WTC11 (cell line): ENCODE results near the gene PRAC2. TPM values are rescaled to one million over a fixed set of nuclear protein-coding genes. Genes with fewer than 3 reads are reported as not detected.
A peak's percentile ranks its signal among the peaks of the same experiment; 100 is the strongest.

Source experiments
- ATAC-seq: fragments of 200-7000 bp; cut with Tn5 transposase; 2 replicates; pipeline ENCODE4 v1.10.0; 2021; ENCODE audit warnings: mild to moderate bottlenecking, moderate library complexity
- CTCF ChIA-PET: fragments of 300-600 bp; sonication (Branson Sonifier 250); formaldehyde crosslinking; loops from one replicate; lab custom pipeline; 2021; ENCODE audit warnings: antibody characterized with exemption; lab: Charles Lee
- POLR2A ChIA-PET: fragments of 350-600 bp; sonication (Branson Sonifier 250); formaldehyde crosslinking; loops from one replicate; lab custom pipeline; 2021; ENCODE audit warnings: antibody characterized with exemption; lab: Charles Lee
- DNase-seq: peaks from one replicate; pipeline ENCODE4 v3.0.0; 2021; ENCODE audit warnings: low spot score
- H3K27ac Mint-ChIP-seq: 2 replicates; pipeline ENCODE4 v1.8.0; 2021; ENCODE audit warnings: mixed read lengths
- H3K27me3 Mint-ChIP-seq: 2 replicates; pipeline ENCODE4 v1.8.0; 2021; ENCODE audit warnings: low read depth, mild to moderate bottlenecking, moderate library complexity, mixed read lengths
- H3K36me3 Mint-ChIP-seq: 2 replicates; pipeline ENCODE4 v1.8.0; 2021; ENCODE audit warnings: mixed read lengths
- H3K4me1 Mint-ChIP-seq: 2 replicates; pipeline ENCODE4 v1.8.0; 2022; ENCODE audit warnings: mixed read lengths
- H3K4me3 Mint-ChIP-seq: 2 replicates; pipeline ENCODE4 v1.8.0; 2021; ENCODE audit warnings: mild to moderate bottlenecking, moderate library complexity, mixed read lengths
- H3K9me3 Mint-ChIP-seq: 2 replicates; pipeline ENCODE4 v1.8.0; 2021; ENCODE audit warnings: mixed read lengths
- CREB1 ChIP-seq: sonication (generic); formaldehyde crosslinking; IDR thresholded peaks from 2 replicates; pipeline ENCODE4 v1.8.0; 2023; ENCODE audit warnings: mild to moderate bottlenecking, missing genetic modification reagents
- GABPB1 ChIP-seq: sonication (generic); formaldehyde crosslinking; IDR thresholded peaks from 2 replicates; pipeline ENCODE4 v1.8.1; 2023; ENCODE audit warnings: mild to moderate bottlenecking, missing genetic modification reagents
- NFATC4 ChIP-seq: fragments of 250-450 bp; sonication (Bioruptor Pico); IDR thresholded peaks from 2 replicates; pipeline ENCODE4 v1.9.0; 2021; ENCODE audit warnings: mild to moderate bottlenecking
- NFYB ChIP-seq: sonication (generic); formaldehyde crosslinking; conservative IDR thresholded peaks from 2 replicates; pipeline ENCODE4 v1.8.0; 2022; ENCODE audit warnings: low read depth, missing genetic modification reagents
- NR3C1 ChIP-seq: sonication (generic); formaldehyde crosslinking; conservative IDR thresholded peaks from 2 replicates; pipeline ENCODE4 v1.8.1; 2023; ENCODE audit warnings: low read depth, mild to moderate bottlenecking, missing genetic modification reagents
- TP53 ChIP-seq: sonication (generic); formaldehyde crosslinking; IDR thresholded peaks from 2 replicates; pipeline ENCODE4 v1.8.1; 2023; ENCODE audit warnings: mild to moderate bottlenecking, missing genetic modification reagents
- ZNF121 ChIP-seq: sonication (generic); formaldehyde crosslinking; IDR thresholded peaks from 2 replicates; pipeline ENCODE4 v1.8.0; 2023; ENCODE audit warnings: missing genetic modification reagents
- total RNA-seq: library from RNA; stranded (reverse); gene quantifications from 3 replicates; pipeline ENCODE4 v1.2.3, GENCODE V29; 2021
- TF ChIP-seq, protein P1 (sequence below): sonication (generic); formaldehyde crosslinking; IDR thresholded peaks from 2 replicates; pipeline ENCODE4 v1.8.1; 2023; ENCODE audit warnings: mild to moderate bottlenecking, moderate library complexity, missing genetic modification reagents
- TF ChIP-seq, protein P2 (sequence below): fragments of 200-600 bp; IDR thresholded peaks from 2 replicates; pipeline ENCODE4 v1.8.0; 2022; ENCODE audit warnings: antibody characterized with exemption
- TF ChIP-seq, protein P3 (sequence below): fragments of 250-450 bp; sonication (Bioruptor Pico); IDR thresholded peaks from 2 replicates; pipeline ENCODE4 v1.9.0; 2021; ENCODE audit warnings: mild to moderate bottlenecking
- TF ChIP-seq, protein P4 (sequence below): sonication (generic); formaldehyde crosslinking; IDR thresholded peaks from 2 replicates; pipeline ENCODE4 v1.8.1; 2023; ENCODE audit warnings: mild to moderate bottlenecking, missing genetic modification reagents, moderate library complexity
- TF ChIP-seq, protein P5 (sequence below): sonication (generic); formaldehyde crosslinking; IDR thresholded peaks from 2 replicates; pipeline ENCODE4 v1.8.1; 2022; ENCODE audit warnings: mild to moderate bottlenecking, moderate library complexity, missing genetic modification reagents
- TF ChIP-seq, protein P6 (sequence below): sonication (generic); formaldehyde crosslinking; IDR thresholded peaks from 2 replicates; pipeline ENCODE4 v1.8.0; 2022; ENCODE audit warnings: mild to moderate bottlenecking, missing genetic modification reagents
- TF ChIP-seq, protein P7 (sequence below): fragments of 250-450 bp; sonication (Bioruptor Pico); IDR thresholded peaks from 2 replicates; pipeline ENCODE4 v1.9.0; 2021; ENCODE audit warnings: mild to moderate bottlenecking

The PRAC2 gene
- total RNA-seq, 1 experiment from 2014 or later, result 22.3 TPM

DNA sequence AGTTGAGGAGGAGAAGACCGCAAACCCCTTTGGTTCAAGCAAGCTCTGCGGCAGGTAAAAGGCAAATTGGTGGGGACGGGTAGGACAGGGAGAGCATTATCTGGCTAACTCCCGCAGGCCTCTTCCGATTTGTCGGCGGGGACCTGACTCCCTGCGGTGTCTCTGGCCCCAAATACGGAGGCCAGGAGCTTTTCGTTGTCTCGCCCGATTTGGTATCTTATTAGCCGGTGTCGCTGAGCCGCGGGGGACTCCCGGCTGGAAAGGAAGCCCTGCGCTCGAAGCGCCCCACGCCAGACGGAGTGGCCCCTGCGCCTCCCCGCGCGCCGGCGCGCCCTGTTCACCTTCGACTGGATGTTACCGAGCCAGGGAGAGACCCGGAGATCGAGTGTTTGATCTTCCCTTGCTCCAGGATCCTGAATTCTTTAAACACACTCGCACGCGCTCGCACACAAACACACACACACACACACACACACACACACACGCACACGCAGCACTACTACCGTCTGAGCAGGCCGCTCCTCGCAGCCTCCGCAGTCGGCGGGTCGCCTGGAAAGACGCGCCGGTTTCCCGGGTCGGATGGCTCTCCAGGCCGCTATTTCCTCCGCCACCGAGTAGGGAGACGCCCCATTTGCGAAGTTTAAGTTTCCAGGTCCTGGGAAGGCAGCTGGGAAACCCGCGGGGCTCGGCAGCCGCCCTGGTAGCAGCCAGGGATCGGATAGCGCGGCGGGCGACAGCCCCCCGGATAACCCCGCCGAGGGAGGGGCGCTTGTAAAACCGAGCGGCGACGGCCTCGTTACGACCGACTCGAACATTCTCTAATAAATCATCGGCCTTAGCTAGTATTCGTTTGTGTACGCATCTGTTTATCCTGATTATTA, 4.0 kb upstream of the PRAC2 start:
- Mint-ChIP-seq H3K36me3 (no peaks in the 10 kb centered on the region), H3K4me1 (peaks cover 52% of the 10 kb centered on the region), H3K4me3 (peak overlapping the region; percentile 85), H3K27me3 (peaks cover 100% of the 10 kb centered on the region), H3K27ac (peak overlapping the region; percentile 91), H3K9me3 (no peaks in the 10 kb centered on the region)
- DNase-seq, result peak; percentile 43
- TF ChIP-seq NR3C1 (CRISPR knock-in tag), result no peak
- TF ChIP-seq TP53 (CRISPR knock-in tag), result 0 out of 2 replicates have a peak, but pooled peaks have one; percentile 6
- TF ChIP-seq, protein P1, sequence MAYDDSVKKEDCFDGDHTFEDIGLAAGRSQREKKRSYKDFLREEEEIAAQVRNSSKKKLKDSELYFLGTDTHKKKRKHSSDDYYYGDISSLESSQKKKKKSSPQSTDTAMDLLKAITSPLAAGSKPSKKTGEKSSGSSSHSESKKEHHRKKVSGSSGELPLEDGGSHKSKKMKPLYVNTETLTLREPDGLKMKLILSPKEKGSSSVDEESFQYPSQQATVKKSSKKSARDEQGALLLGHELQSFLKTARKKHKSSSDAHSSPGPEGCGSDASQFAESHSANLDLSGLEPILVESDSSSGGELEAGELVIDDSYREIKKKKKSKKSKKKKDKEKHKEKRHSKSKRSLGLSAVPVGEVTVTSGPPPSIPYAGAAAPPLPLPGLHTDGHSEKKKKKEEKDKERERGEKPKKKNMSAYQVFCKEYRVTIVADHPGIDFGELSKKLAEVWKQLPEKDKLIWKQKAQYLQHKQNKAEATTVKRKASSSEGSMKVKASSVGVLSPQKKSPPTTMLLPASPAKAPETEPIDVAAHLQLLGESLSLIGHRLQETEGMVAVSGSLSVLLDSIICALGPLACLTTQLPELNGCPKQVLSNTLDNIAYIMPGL (CRISPR knock-in tag), result 0 out of 2 replicates have a peak, but pooled peaks have one; percentile 31
- ChIA-PET CTCF (interaction anchor here (0.5 to 10.9 kb wide), 23 partner anchors 9 to 1676 kb away, joined by 3 to 218 read pairs (median 5); partner anchors contain the start of genes HOXB13 and TTLL6), POLR2A (interaction anchor here (0.7 to 1.7 kb wide), 3 partner anchors 9 to 99 kb away, joined by 3 to 8 read pairs (median 7); partner anchors contain the start of gene HOXB13)
- ATAC-seq, result peak; percentile 3; the same call in 1 of the 2 replicates

DNA sequence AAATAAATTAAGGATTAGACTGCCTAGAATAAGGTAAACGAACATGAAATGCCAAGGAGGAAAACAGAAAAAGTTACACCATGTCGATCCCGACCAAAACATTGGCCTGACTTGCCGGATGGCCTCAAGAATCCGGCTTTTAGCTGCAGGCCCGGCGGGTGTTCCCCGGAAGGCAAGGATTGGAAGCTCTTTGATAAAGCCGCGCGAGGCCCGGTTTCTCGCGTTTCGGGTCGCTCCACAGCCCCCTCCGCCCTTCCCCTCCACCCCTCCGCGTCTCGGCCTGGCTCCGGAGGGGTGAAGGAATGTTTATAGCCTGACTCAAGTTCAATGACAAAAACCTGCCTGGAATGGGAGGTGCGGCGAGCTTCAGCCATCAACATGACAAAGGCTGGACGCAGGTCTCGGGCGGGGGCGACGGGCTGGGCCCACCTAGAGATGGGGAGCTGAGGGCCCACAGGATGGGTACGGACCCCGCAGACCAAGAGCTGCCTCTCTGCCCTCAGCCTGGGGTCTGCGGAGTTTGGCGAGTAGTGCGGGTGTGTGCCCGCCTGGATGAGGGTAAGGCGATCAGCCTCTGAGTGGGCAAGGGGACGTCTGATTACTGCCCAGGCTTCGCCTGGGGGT, 3.2 kb upstream of the PRAC2 start:
- peak; percentile 83 for DNase-seq
- Mint-ChIP-seq H3K27ac (no peak overlapping the region), H3K4me3 (peak overlapping the region; percentile 85), H3K4me1 (peaks cover 57% of the 10 kb centered on the region), H3K27me3 (peaks cover 100% of the 10 kb centered on the region), H3K9me3 (no peaks in the 10 kb centered on the region), H3K36me3 (no peaks in the 10 kb centered on the region)
- POLR2A ChIA-PET, result interaction anchor here (0.7 to 1.7 kb wide), 3 partner anchors 9 to 98 kb away, joined by 3 to 8 read pairs (median 7); partner anchors contain the start of gene HOXB13
- CTCF ChIA-PET, result interaction anchor here (0.5 to 10.9 kb wide), 18 partner anchors 9 to 1676 kb away, joined by 3 to 218 read pairs (median 4); partner anchors contain the start of genes HOXB13 and TTLL6
- ATAC-seq, result peak; percentile 42
- no peak for TF ChIP-seq GABPB1 (CRISPR knock-in tag)
- TF ChIP-seq, protein P2, sequence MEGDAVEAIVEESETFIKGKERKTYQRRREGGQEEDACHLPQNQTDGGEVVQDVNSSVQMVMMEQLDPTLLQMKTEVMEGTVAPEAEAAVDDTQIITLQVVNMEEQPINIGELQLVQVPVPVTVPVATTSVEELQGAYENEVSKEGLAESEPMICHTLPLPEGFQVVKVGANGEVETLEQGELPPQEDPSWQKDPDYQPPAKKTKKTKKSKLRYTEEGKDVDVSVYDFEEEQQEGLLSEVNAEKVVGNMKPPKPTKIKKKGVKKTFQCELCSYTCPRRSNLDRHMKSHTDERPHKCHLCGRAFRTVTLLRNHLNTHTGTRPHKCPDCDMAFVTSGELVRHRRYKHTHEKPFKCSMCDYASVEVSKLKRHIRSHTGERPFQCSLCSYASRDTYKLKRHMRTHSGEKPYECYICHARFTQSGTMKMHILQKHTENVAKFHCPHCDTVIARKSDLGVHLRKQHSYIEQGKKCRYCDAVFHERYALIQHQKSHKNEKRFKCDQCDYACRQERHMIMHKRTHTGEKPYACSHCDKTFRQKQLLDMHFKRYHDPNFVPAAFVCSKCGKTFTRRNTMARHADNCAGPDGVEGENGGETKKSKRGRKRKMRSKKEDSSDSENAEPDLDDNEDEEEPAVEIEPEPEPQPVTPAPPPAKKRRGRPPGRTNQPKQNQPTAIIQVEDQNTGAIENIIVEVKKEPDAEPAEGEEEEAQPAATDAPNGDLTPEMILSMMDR, result no peak
- no peak for TF ChIP-seq CREB1 (CRISPR knock-in tag)
- TF ChIP-seq, protein P3, sequence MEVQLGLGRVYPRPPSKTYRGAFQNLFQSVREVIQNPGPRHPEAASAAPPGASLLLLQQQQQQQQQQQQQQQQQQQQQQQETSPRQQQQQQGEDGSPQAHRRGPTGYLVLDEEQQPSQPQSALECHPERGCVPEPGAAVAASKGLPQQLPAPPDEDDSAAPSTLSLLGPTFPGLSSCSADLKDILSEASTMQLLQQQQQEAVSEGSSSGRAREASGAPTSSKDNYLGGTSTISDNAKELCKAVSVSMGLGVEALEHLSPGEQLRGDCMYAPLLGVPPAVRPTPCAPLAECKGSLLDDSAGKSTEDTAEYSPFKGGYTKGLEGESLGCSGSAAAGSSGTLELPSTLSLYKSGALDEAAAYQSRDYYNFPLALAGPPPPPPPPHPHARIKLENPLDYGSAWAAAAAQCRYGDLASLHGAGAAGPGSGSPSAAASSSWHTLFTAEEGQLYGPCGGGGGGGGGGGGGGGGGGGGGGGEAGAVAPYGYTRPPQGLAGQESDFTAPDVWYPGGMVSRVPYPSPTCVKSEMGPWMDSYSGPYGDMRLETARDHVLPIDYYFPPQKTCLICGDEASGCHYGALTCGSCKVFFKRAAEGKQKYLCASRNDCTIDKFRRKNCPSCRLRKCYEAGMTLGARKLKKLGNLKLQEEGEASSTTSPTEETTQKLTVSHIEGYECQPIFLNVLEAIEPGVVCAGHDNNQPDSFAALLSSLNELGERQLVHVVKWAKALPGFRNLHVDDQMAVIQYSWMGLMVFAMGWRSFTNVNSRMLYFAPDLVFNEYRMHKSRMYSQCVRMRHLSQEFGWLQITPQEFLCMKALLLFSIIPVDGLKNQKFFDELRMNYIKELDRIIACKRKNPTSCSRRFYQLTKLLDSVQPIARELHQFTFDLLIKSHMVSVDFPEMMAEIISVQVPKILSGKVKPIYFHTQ (CRISPR knock-in tag), result no peak
- TF ChIP-seq, protein P4, sequence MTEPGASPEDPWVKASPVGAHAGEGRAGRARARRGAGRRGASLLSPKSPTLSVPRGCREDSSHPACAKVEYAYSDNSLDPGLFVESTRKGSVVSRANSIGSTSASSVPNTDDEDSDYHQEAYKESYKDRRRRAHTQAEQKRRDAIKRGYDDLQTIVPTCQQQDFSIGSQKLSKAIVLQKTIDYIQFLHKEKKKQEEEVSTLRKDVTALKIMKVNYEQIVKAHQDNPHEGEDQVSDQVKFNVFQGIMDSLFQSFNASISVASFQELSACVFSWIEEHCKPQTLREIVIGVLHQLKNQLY (CRISPR knock-in tag), result no peak
- TF ChIP-seq, protein P1 (CRISPR knock-in tag), result no peak
- TF ChIP-seq, protein P5, sequence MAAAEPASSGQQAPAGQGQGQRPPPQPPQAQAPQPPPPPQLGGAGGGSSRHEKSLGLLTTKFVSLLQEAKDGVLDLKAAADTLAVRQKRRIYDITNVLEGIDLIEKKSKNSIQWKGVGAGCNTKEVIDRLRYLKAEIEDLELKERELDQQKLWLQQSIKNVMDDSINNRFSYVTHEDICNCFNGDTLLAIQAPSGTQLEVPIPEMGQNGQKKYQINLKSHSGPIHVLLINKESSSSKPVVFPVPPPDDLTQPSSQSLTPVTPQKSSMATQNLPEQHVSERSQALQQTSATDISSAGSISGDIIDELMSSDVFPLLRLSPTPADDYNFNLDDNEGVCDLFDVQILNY (CRISPR knock-in tag), result no peak
- no peak for TF ChIP-seq NFYB (CRISPR knock-in tag)
- TF ChIP-seq, protein P6, sequence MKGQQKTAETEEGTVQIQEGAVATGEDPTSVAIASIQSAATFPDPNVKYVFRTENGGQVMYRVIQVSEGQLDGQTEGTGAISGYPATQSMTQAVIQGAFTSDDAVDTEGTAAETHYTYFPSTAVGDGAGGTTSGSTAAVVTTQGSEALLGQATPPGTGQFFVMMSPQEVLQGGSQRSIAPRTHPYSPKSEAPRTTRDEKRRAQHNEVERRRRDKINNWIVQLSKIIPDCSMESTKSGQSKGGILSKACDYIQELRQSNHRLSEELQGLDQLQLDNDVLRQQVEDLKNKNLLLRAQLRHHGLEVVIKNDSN (CRISPR knock-in tag), result no peak
- TF ChIP-seq ZNF121 (CRISPR knock-in tag), result no peak
- no peak for TF ChIP-seq NFATC4 (CRISPR knock-in tag)
- TF ChIP-seq, protein P7, sequence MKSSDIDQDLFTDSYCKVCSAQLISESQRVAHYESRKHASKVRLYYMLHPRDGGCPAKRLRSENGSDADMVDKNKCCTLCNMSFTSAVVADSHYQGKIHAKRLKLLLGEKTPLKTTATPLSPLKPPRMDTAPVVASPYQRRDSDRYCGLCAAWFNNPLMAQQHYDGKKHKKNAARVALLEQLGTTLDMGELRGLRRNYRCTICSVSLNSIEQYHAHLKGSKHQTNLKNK (CRISPR knock-in tag), result no peak
